ENCODE measurements around the gene LGALS9. TPM values are rescaled to one million over a fixed set of nuclear protein-coding genes. Genes with fewer than 3 reads are reported as not detected.

The LGALS9 gene
- total and polyA plus RNA-seq, 9 of the 15 experiments (the other 6 are each of a cell fraction or from before 2014, with no cell fraction given): 0.45 to 6.9 (median 2.8) TPM

DNA sequence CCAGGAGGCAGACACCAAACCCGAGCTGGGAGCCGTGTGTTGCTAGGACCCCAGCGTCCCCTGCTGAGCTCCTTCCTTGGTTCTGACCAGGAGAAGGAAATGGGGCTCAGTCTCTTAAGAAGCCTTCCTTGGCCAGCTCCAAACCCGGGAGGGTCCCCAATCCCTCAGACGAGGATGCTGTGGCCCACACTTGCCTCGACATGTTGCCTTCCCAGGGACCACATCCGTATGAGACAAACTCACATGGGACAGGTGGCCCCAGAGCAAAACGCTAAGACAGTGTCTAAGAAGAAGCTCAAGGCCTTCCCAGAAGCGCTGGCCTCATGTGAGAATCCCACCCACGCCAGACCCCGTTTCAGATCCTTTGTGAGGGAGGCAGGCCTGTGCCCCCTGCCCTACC is 19.8 kb downstream of the LGALS9 start:
- no TSS peak for BruUV-seq (replicated peaks)
- intact Hi-C loops (cut with micrococcal nuclease): loop anchor here (1.0 to 5.0 kb wide), 3 partner anchors 48 to 414 kb away; no protein-coding TSS in a partner anchor

More for the DNA sequence above, 19.8 kb downstream of the LGALS9 start:
- H3K4me2 ChIP-seq (ENCODE audit: insufficient read depth, low read length): no peak overlapping the region
- WGBS (ENCODE audit: insufficient coverage, low coverage, missing lambda C conversion rate): 71% methylated on average over 10 of the region's 11 CpGs
- no peaks in the 10 kb centered on the region for H3K27me3 ChIP-seq (ENCODE audit: control insufficient read depth in 2 of 2, insufficient read depth in 2 of 2, low read length in 2 of 2)
- H3K36me3 ChIP-seq (ENCODE audit: control insufficient read depth, insufficient read depth, low read length): no peaks in the 10 kb centered on the region
- FAIRE-seq (no peak), DNase-seq (ENCODE audit: extremely low read depth in 1 of 4, low spot score in 3 of 4) (no peak), ATAC-seq (no peak)
- POLR2A ChIA-PET: interaction anchor here (0.6 to 0.7 kb wide), 2 partner anchors 324 to 707 kb away, joined by 3 read pairs; partner anchors contain the start of gene POLDIP2
- H3K9me1 ChIP-seq (ENCODE audit: control insufficient read depth, insufficient read depth, low read length): no peaks in the 10 kb centered on the region
- peak overlapping the region in 1 of 2 experiments; percentile 55; a peak in 1 of 4 replicates for H3K9ac ChIP-seq (ENCODE audit: insufficient read depth in 1 of 2, low read depth in 2 of 2, low read length in 2 of 2)
- CTCF ChIA-PET (ENCODE audit: low intra/inter-chr PET ratio): interaction anchor here (1.0 to 3.0 kb wide), 4 partner anchors 41 to 406 kb away, joined by 3 to 24 read pairs (median 3); no protein-coding TSS in a partner anchor
- H2AFZ ChIP-seq (ENCODE audit: low read depth, low read length): peak overlapping the region; percentile 85
- H3K79me2 ChIP-seq (ENCODE audit: control insufficient read depth, insufficient read depth, low read length): no peaks in the 10 kb centered on the region
- in situ Hi-C loops (cut with MboI): loop anchor here (5.0 to 10.0 kb wide), 2 partner anchors 44 to 416 kb away; no protein-coding TSS in a partner anchor
- H3K4me1 ChIP-seq (replicated peaks in 1 of 2; ENCODE audit: control insufficient read depth in 2 of 2, insufficient read depth in 2 of 2, low read length in 2 of 2): peaks cover 17 to 38% of the 10 kb centered on the region in 2 experiments; a peak in 4 of 5 replicates
- H3K4me3 ChIP-seq: no peak overlapping the region
- H4K20me1 ChIP-seq (replicated peaks; ENCODE audit: control insufficient read depth, insufficient read depth, low read length): no peaks in the 10 kb centered on the region
- no peak overlapping the region for H3K27ac ChIP-seq (ENCODE audit: extremely low read depth, low read depth, low read length)
- TF ChIP-seq CBX5 (IDR thresholded peaks at IDR 0.05; ENCODE audit: borderline replicate concordance, low read depth) (no peak), AFF4 (CRISPR knock-in tag; IDR thresholded peaks at IDR 0.05) (no peak), CBX3 (IDR thresholded peaks at IDR 0.05; ENCODE audit: borderline replicate concordance in 1 of 2, low read length in 2 of 2) (no peak), ARID1B (IDR thresholded peaks at IDR 0.05) (no peak), FOXA3 (CRISPR knock-in tag; conservative IDR thresholded peaks at IDR 0.05 in 1 of 2, IDR thresholded peaks at IDR 0.05 in 1 of 2) (no peak), THRAP3 (IDR thresholded peaks at IDR 0.05; ENCODE audit: borderline replicate concordance) (no peak), GABPA (tag; conservative IDR thresholded peaks at IDR 0.05; ENCODE audit: low read depth) (no peak), POLR2AphosphoS2 (IDR thresholded peaks at IDR 0.05; ENCODE audit: low read length) (no peak), ZNF79 (CRISPR knock-in tag; IDR thresholded peaks at IDR 0.05; ENCODE audit: low read depth) (no peak), ZNF217 (CRISPR knock-in tag; IDR thresholded peaks at IDR 0.05) (no peak), LEF1 (IDR thresholded peaks at IDR 0.05) (no peak), KDM4B (IDR thresholded peaks at IDR 0.05; ENCODE audit: borderline replicate concordance in 2 of 2, low read depth in 1 of 2) (no peak), NR2C2 (CRISPR knock-in tag; IDR thresholded peaks at IDR 0.05) (no peak), NR2C2 (tag; IDR thresholded peaks at IDR 0.05) (no peak), RFX1 (IDR thresholded peaks at IDR 0.05) (no peak)
- TF ChIP-seq, protein P1, sequence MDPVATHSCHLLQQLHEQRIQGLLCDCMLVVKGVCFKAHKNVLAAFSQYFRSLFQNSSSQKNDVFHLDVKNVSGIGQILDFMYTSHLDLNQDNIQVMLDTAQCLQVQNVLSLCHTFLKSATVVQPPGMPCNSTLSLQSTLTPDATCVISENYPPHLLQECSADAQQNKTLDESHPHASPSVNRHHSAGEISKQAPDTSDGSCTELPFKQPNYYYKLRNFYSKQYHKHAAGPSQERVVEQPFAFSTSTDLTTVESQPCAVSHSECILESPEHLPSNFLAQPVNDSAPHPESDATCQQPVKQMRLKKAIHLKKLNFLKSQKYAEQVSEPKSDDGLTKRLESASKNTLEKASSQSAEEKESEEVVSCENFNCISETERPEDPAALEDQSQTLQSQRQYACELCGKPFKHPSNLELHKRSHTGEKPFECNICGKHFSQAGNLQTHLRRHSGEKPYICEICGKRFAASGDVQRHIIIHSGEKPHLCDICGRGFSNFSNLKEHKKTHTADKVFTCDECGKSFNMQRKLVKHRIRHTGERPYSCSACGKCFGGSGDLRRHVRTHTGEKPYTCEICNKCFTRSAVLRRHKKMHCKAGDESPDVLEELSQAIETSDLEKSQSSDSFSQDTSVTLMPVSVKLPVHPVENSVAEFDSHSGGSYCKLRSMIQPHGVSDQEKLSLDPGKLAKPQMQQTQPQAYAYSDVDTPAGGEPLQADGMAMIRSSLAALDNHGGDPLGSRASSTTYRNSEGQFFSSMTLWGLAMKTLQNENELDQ (CRISPR knock-in tag; IDR thresholded peaks at IDR 0.05; ENCODE audit: borderline replicate concordance): no peak
- TF ChIP-seq, protein P2, sequence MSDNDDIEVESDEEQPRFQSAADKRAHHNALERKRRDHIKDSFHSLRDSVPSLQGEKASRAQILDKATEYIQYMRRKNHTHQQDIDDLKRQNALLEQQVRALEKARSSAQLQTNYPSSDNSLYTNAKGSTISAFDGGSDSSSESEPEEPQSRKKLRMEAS (CRISPR knock-in tag; IDR thresholded peaks at IDR 0.05): no peak
- H3K9me3 ChIP-seq (replicated peaks; ENCODE audit: control insufficient read depth, insufficient read depth, low read depth, low read length): no peaks in the 10 kb centered on the region
